ENCODE measurements around the gene ANO9. TPM values are rescaled to one million over a fixed set of nuclear protein-coding genes. Genes with fewer than 3 reads are reported as not detected.
"Not testable (repeated sequence)": the region's sequence is repeated elsewhere in the genome, so short reads cannot be mapped to it uniquely, and the experiment has no call there.

ANO9 gene
- total RNA-seq, 1 donor from 2014 or later, result 1.3 TPM

DNA sequence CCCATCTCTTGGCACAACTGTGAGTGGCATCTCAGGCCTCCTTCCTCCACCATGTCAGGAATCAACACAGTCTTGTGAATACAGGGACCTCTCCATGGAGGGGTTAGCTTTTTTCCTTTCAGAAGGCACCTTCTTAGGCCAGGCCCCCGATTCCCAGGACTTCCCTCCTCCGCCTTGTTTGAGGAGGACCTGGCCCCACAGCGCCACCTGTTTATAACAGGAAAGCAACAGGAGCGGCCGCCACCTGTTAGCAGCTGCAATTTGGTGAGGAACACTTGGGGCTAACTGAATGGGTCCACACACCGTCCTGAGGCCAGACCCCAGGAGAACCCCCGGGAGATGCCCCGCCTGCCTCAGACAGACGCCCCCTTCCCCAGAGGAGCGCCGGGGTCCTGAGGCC, 51.6 kb downstream of the ANO9 start:
- DNase-seq (ENCODE audit: low spot score), result peak; percentile 68
- Histone ChIP-seq H3F3A (ENCODE audit: low read depth) (no peaks in the 10 kb centered on the region), H3K4me2 (no peak overlapping the region), H4K20me1 (ENCODE audit: low read depth) (no peaks in the 10 kb centered on the region), H3K27ac (no peak overlapping the region), H3K9ac (no peak overlapping the region), H2AFZ (replicated peaks) (no peak overlapping the region), H3K4me3 (no peak overlapping the region), H3K79me2 (ENCODE audit: low read depth) (no peaks in the 10 kb centered on the region), H3K9me3 (ENCODE audit: low read depth) (no peaks in the 10 kb centered on the region), H3K4me1 (peaks cover 10% of the 10 kb centered on the region), H3K27me3 (no peaks in the 10 kb centered on the region), H3K36me3 (no peaks in the 10 kb centered on the region)
- H3K4me3 Mint-ChIP-seq, result peak overlapping the region; percentile 33
- H3K4me1 Mint-ChIP-seq, result no peaks in the 10 kb centered on the region
- TF ChIP-seq, protein P1, sequence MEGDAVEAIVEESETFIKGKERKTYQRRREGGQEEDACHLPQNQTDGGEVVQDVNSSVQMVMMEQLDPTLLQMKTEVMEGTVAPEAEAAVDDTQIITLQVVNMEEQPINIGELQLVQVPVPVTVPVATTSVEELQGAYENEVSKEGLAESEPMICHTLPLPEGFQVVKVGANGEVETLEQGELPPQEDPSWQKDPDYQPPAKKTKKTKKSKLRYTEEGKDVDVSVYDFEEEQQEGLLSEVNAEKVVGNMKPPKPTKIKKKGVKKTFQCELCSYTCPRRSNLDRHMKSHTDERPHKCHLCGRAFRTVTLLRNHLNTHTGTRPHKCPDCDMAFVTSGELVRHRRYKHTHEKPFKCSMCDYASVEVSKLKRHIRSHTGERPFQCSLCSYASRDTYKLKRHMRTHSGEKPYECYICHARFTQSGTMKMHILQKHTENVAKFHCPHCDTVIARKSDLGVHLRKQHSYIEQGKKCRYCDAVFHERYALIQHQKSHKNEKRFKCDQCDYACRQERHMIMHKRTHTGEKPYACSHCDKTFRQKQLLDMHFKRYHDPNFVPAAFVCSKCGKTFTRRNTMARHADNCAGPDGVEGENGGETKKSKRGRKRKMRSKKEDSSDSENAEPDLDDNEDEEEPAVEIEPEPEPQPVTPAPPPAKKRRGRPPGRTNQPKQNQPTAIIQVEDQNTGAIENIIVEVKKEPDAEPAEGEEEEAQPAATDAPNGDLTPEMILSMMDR (IDR thresholded peaks at IDR 0.05), result peak; percentile 44
- no peak for TF ChIP-seq EZH2phosphoT487 (IDR thresholded peaks at IDR 0.05)
- no peaks in the 10 kb centered on the region for H3K9me3 Mint-ChIP-seq
- peaks cover 6% of the 10 kb centered on the region for H3K27me3 Mint-ChIP-seq (ENCODE audit: insufficient read depth, low read depth)
- H3K36me3 Mint-ChIP-seq, result no peaks in the 10 kb centered on the region
- no peak overlapping the region for H3K27ac Mint-ChIP-seq

DNA sequence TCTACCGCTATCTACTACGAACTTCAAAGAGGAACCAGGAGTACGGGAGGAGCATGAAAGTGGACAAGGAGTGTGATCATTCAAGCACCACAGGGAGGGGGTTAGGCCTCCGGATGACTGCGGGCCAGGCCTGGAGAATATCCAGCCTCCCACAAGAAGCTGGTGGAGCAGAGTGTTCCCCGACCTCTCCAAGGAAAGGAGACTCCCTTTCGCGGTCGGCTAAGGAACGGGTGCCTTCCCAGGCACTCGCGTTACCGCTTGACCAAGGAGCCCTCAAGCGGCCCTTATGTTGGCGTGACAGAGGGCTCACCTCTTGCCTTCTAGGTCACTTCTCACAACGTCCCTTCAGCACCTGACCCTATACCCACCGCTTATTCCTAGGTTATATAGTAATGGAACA, 52.4 kb downstream of the ANO9 start:
- not testable (repeated sequence) for H3K4me3 ChIP-seq; H3K4me1 ChIP-seq; H3K27me3 ChIP-seq; H3K9me3 Mint-ChIP-seq; H3K27me3 Mint-ChIP-seq (ENCODE audit: insufficient read depth, low read depth); H3K36me3 ChIP-seq; H3K4me2 ChIP-seq; H3K79me2 ChIP-seq (ENCODE audit: low read depth); H3K36me3 Mint-ChIP-seq; H3F3A ChIP-seq (ENCODE audit: low read depth); H4K20me1 ChIP-seq (ENCODE audit: low read depth); H2AFZ ChIP-seq (replicated peaks); H3K9me3 ChIP-seq (ENCODE audit: low read depth); H3K9ac ChIP-seq; DNase-seq (ENCODE audit: low spot score); H3K27ac ChIP-seq; H3K4me1 Mint-ChIP-seq; H3K27ac Mint-ChIP-seq; H3K4me3 Mint-ChIP-seq

DNA sequence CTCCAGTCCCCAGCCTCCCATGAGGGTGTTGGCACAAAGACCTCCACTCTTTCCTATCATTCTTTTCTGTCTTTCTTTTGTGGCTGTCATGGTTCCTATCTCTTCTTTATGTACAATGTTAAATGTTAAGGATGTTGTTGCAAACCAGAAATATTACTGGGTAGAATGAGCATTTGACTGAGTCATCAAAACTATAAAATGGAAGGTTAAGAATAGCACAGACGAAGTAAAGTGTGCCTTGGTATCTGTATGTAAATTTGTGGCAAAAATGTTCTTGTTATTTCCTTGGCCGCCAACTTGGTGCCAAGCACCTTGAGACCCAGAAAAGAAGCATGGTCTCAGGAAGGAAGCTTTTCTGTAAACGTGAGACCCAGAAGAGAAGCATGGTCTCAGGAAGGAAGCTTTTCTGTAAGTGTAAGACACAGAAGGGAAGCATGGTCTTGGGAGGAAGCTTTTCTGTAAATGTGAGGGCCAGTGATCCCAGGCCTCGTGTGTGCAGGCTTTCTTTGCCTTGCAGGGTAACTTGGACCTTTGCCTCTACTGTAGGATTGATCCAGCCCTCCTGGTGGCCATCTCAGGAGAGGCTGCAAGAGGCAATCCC, 54.5 kb downstream of the ANO9 start:
- DNase-seq (ENCODE audit: low spot score), result no peak
- Histone ChIP-seq H3K4me3 (no peak overlapping the region), H3K9me3 (ENCODE audit: low read depth) (no peaks in the 10 kb centered on the region), H2AFZ (replicated peaks) (no peak overlapping the region), H3K27me3 (no peaks in the 10 kb centered on the region), H3F3A (ENCODE audit: low read depth) (no peaks in the 10 kb centered on the region), H3K4me2 (no peak overlapping the region), H4K20me1 (ENCODE audit: low read depth) (no peaks in the 10 kb centered on the region), H3K36me3 (no peaks in the 10 kb centered on the region), H3K9ac (no peak overlapping the region), H3K4me1 (no peaks in the 10 kb centered on the region), H3K79me2 (ENCODE audit: low read depth) (no peaks in the 10 kb centered on the region), H3K27ac (no peak overlapping the region)
- H3K4me1 Mint-ChIP-seq, result peaks cover 5% of the 10 kb centered on the region
- H3K4me3 Mint-ChIP-seq, result no peak overlapping the region
- TF ChIP-seq EZH2phosphoT487 (IDR thresholded peaks at IDR 0.05) (no peak), EZH2 (IDR thresholded peaks at IDR 0.05) (no peak)
- TF ChIP-seq, protein P1 (IDR thresholded peaks at IDR 0.05), result no peak
- peaks cover 6% of the 10 kb centered on the region for H3K36me3 Mint-ChIP-seq
- peaks cover 11% of the 10 kb centered on the region for H3K27me3 Mint-ChIP-seq (ENCODE audit: insufficient read depth, low read depth)
- H3K9me3 Mint-ChIP-seq, result peaks cover 5% of the 10 kb centered on the region
- H3K27ac Mint-ChIP-seq, result no peak overlapping the region

DNA sequence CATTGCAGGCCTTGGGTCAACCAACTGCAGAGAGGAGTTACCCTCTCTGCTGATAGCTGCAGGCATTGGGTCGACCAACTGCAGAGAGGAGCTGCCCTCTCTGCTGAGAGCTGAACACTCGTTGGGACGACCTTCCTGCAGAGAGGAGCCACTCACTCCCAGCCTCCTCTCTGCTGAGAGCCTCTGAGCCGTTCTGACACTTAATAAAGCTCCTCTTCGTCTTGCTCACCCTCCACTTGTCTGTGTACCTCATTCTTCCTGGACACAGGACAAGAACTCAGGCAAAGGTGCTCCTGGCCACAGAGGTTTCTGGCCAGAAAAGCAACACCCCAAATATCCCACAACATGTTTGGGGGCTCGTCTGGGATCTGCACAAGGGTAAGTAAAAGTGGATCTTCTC, 55.3 kb downstream of the ANO9 start:
- TF ChIP-seq EZH2 (IDR thresholded peaks at IDR 0.05) (no peak), EZH2phosphoT487 (IDR thresholded peaks at IDR 0.05) (no peak)
- TF ChIP-seq, protein P1 (IDR thresholded peaks at IDR 0.05), result no peak
- Histone ChIP-seq H3K79me2 (ENCODE audit: low read depth) (no peaks in the 10 kb centered on the region), H3K27me3 (no peaks in the 10 kb centered on the region), H3K4me1 (no peaks in the 10 kb centered on the region), H2AFZ (replicated peaks) (no peak overlapping the region), H3K27ac (no peak overlapping the region), H3K4me2 (no peak overlapping the region), H3K4me3 (no peak overlapping the region), H4K20me1 (ENCODE audit: low read depth) (no peaks in the 10 kb centered on the region), H3F3A (ENCODE audit: low read depth) (no peaks in the 10 kb centered on the region), H3K9ac (no peak overlapping the region), H3K36me3 (no peaks in the 10 kb centered on the region), H3K9me3 (ENCODE audit: low read depth) (no peaks in the 10 kb centered on the region)
- H3K4me3 Mint-ChIP-seq, result no peak overlapping the region
- H3K27me3 Mint-ChIP-seq (ENCODE audit: insufficient read depth, low read depth), result peaks cover 15% of the 10 kb centered on the region
- H3K9me3 Mint-ChIP-seq, result peaks cover 5% of the 10 kb centered on the region
- H3K27ac Mint-ChIP-seq, result no peak overlapping the region
- peaks cover 11% of the 10 kb centered on the region for H3K36me3 Mint-ChIP-seq
- DNase-seq (ENCODE audit: low spot score), result no peak
- peaks cover 5% of the 10 kb centered on the region for H3K4me1 Mint-ChIP-seq
